Measurements from ENCODE around the gene MFSD1.

DNA sequence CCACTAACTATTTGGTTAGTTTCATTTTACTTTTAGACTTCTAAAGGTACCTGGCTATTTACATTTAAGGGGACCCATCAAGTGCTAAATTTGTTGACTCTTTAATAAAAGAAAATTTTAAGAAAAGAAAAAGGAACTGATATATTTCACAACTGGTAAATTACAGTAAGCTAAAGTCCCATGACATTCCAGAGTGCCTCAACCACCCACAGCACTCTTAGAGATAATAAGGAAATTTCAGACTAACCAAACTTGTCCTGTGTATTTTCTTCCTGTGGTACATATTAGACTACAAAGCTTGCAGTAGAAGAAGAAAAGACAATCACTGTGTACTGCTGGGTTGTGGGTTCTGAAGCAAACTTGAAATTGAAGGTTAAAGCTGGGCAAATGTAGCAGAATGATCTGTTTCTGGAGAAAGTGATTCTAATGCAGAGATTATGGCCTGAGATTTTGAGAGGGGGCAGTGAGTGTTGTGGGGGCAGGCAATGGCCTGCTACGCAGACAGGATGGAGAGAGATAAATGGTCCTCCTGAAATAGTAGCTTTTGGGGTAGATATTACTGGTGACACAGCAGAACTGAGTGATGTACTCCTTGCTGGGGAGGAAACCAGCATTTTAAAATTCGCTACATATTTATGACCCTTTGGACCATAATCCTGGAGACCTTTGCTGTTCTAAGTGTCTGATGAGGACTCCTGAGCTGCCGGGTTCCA, 24.5 kb upstream of the MFSD1 start:
- TF ChIP-seq GATA1 (IDR thresholded peaks at IDR 0.05; ENCODE audit: low read depth, low read length) (no peak), POLR2A (IDR thresholded peaks at IDR 0.05; ENCODE audit: low read length) (no peak)
